GM12873 (cell line): Measurements from ENCODE around the gene HOXD13.

ENCODE experiments used
- TF ChIP-seq, protein P1 (sequence below): IDR thresholded peaks from 2 replicates; pipeline ENCODE4 v1.5.1; 2012; ENCODE audit warnings: low read depth, mild to moderate bottlenecking, moderate library complexity, low read length, control low read depth; ENCODE audit not compliant: insufficient read depth; ENCODE audit errors: missing control alignments

HOXD13 gene

DNA sequence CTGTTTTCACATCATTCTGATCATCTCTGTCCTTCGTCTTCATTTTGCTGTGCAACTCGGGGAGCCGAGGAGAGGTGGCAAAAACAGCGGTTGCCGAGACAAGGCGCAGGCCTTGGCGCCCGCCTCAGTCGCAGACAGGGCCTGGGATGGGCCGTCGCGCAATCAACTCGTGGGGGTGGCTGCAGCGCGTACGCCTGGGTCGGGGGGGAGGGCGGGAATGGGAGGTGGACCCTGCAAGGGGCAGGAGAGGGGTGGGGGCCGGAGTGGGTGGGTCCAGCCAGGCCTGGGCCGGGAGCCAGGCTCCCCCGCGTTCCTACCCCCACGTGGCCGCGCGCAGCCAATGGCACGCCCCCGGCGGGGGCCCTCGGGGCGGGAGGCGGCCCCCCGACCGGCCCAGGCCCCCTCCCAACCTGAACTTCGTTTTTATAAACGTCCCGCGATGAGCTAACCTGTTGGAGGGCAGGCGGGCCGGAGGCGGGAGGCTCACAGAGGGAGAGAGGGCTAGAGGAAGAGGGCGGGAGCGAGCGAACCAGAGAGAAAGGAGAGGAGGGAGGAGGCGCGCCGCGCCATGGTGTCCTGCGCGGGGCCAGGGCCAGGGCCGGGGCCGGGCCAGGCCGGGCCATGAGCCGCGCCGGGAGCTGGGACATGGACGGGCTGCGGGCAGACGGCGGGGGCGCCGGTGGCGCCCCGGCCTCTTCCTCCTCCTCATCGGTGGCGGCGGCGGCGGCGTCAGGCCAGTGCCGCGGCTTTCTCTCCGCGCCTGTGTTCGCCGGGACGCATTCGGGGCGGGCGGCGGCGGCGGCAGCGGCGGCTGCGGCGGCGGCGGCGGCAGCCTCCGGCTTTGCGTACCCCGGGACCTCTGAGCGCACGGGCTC is at the start of gene HOXD13:
HOXD13 (plus strand) TSS at position 452 of the 875 bp plus-strand sequence; CDS start at position 622, 170 bp downstream.
- TF ChIP-seq, protein P1, sequence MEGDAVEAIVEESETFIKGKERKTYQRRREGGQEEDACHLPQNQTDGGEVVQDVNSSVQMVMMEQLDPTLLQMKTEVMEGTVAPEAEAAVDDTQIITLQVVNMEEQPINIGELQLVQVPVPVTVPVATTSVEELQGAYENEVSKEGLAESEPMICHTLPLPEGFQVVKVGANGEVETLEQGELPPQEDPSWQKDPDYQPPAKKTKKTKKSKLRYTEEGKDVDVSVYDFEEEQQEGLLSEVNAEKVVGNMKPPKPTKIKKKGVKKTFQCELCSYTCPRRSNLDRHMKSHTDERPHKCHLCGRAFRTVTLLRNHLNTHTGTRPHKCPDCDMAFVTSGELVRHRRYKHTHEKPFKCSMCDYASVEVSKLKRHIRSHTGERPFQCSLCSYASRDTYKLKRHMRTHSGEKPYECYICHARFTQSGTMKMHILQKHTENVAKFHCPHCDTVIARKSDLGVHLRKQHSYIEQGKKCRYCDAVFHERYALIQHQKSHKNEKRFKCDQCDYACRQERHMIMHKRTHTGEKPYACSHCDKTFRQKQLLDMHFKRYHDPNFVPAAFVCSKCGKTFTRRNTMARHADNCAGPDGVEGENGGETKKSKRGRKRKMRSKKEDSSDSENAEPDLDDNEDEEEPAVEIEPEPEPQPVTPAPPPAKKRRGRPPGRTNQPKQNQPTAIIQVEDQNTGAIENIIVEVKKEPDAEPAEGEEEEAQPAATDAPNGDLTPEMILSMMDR: no peak

GRCh38 chr2:176056406-176056805 is 36.1 kb upstream of the HOXD13 start:
- TF ChIP-seq, protein P1: no peak

GRCh38 chr2:176063958-176064357 is 28.6 kb upstream of the HOXD13 start:
- TF ChIP-seq, protein P1: no peak

- TF ChIP-seq, protein P1: no peak
Measured at GRCh38 chr2:176066645-176067588, 25.6 kb upstream of the HOXD13 start.

- TF ChIP-seq, protein P1: no peak
Measured at GRCh38 chr2:176067589-176068418, 24.7 kb upstream of the HOXD13 start.

GRCh38 chr2:176068419-176068832 is 24.1 kb upstream of the HOXD13 start:
- TF ChIP-seq, protein P1: no peak
